ENCODE data around the gene PRR15.
"Not testable (repeated sequence)": the region's sequence is repeated elsewhere in the genome, so short reads cannot be mapped to it uniquely, and the experiment has no call there.

Gene PRR15, protein sequence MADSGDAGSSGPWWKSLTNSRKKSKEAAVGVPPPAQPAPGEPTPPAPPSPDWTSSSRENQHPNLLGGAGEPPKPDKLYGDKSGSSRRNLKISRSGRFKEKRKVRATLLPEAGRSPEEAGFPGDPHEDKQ

GRCh38 chr7:29563590-29564495 is at the start of gene PRR15:
Gene PRR15 (plus strand): TSS chr7:29563835. CDS start chr7:29566330, 2,495 bp downstream.
- DNase-seq = peak; percentile 64 to 69

GRCh38 chr7:29516491-29516890 is 47.1 kb upstream of the PRR15 start:
- DNase-seq = no peak

DNA sequence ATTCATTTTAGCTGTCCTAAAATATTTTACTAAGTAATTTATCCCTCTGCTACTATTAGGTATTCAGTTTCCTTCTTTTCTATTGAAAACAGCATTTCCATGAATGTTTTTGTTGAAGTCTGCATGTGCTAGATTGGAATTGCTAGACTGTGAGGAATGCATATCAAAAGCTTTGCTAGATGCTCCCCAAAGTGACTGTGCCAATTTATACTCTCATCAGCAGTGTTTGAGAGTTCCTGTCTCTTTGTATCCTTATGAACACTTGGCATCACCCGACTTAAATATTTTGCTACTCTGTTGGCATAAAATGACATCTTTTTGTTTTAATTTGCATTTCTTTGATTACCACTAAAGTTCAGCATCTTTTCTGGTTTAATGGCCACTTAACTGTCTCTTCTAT is 45.0 kb upstream of the PRR15 start:
- no peak for DNase-seq

DNA sequence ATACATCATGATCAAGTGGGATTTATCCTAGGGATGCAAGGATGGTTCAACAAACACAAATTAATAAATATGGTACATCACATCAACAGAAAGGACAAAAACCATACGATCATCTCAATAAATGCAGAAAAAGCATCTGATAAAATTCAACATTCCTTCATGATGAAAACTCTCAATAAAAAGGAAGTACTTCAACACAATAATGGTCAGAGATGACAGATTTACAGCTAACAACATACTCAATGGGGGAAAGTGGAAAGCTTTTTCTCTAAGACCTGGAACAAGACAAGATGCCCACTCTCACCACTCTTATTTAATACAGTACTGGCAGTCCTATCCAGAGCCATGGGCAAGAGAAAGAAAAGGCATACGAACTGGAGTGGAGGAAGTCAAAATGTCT is 39.9 kb upstream of the PRR15 start:
- no peak for DNase-seq

DNA sequence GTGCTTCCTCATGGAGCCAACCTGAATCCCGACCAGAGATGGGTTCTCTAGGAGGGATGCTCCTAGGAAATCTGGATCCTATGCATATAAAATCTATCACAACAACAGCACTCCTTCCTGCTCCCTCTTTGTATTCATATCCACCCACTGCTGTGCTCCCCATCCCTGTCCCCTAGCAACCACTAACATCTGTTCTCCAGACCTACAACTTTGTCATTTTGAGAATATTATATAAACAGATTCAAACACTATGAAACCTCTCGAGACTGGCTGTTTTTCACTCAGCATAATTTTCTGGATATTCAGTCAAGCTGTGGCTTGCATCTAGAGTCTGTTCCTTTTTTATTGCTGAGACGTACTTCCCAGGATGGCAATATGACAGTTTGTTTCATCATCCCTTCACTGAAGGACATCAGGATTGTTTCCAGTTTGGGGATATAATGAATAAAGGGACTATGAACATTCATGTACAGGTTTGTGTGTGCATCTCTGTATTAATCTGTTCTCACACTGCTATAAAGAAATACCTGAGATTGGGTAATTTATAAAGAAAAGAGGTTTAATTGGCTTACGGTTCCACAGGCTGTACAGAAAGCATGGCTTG is 36.0 kb upstream of the PRR15 start:
- DNase-seq = no peak

DNA sequence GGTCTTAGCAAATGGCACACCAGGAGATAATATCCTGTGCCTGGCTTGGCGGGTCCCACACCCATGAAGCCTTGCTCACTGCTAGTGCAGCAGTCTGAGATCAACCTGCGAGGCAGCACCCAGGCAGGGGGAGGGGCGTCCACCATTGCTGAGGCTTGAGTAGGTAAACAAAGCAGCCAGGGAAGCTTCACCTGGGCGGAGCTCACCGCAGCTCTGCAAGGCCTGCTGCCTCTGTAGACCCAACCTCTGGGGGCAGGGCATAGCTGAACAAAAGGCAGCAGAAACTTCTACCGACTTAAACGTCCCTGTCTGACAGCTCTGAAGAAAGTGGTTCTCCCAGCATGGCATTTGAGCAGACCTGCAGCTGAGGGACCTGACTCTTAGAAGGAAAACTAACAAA is 35.1 kb upstream of the PRR15 start:
- DNase-seq = not testable (repeated sequence)

DNA sequence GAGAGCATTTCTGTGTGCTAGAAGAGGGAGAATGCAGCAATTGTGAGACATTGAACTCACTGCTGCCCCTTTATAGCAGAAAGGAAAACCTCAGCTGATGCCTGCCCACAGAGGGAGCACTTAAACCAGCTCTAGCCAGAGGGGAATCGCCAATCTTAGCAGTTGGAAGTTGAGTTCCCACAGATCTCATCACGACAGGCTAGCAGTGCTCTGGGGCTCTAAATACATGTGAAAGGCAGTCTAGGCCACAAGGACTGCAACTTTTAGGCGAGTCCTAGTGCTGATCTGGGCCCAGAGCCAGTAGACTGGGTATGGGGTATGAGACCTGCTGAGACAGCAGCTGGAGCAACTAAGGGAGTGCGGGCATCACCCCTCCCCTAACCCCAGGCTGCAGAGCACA is 25.2 kb upstream of the PRR15 start:
- peak; percentile 6 to 56 for DNase-seq

DNA sequence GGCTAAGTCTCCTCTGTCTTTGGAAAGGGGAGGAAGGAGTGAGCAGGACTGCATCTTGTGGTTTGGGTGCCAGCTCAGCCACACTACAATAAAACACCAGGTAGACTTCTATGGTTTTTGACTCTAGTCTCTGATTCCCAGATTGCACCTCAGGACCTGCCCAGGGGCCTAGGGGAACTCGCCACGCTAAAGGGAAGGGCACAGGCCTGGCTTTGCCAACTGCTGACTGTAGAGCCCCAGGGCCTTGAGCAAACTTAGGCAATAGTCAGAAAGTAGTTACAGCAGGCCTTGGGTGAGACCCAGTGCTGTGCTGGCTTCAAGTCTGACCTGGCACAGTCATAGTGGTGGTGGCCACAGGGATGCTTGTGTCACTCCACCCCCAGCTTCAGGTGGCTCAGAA is 24.2 kb upstream of the PRR15 start:
- DNase-seq = no peak

DNA sequence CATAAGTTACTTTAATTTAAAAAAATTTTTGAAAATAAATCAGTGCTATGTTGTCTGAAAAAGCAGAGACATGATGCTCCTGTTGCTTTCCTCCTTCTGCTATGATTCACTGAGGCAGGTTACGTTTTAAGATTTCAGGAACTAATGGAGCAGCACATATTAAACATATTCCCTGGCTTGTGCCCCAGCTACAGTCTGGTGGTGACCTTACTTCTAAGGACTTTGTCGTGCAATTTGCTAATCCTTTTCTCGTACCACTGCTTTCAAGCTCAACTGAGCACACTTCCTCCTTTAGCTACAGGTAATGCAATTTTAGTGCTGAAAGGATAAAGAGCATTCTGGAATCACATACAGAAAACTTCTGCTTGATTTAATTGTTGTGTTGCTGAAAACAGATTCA is 16.2 kb upstream of the PRR15 start:
- DNase-seq = no peak

GRCh38 chr7:29548823-29549222 is 14.8 kb upstream of the PRR15 start:
- no peak for DNase-seq

GRCh38 chr7:29552392-29552791 is 11.2 kb upstream of the PRR15 start:
- DNase-seq = no peak

GRCh38 chr7:29555061-29555460 is 8.6 kb upstream of the PRR15 start:
- DNase-seq = no peak

DNA sequence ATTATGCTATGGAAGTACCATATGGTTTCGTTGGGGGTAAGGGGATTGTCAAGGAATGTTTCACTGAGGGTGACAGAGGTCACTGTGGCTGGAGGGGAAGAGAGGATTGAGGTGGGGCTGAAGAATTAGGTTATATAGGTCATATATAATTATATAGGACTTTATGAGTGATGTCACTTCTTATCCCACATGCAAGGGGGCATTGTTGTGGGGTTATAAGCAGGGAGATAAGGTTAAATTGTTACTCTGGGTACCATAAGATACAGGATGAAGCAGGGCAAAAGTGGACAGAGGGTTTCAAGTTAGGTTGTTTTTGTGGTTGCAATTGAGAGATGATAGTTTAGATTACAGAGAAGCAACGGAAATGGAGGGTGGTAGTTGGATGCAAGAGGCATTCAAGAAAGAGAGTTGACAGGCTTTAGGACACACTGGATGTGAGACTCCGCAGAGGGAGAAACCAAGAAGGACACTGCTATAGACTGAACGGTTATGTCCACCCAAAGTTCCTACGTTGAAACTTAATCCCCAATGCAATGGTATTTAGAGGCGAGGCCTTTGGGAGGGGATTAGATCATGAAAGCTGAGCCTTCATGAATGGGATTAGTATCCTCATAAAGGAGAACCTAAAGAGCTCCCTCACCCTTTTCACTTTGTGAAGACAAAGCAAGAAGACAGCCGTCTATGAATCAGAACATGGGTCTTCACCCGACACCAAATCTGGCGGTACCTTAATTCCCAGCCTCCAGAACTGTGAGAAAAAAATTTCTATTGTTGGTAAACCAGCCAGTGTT is 7.0 kb upstream of the PRR15 start:
- no peak for DNase-seq

DNA sequence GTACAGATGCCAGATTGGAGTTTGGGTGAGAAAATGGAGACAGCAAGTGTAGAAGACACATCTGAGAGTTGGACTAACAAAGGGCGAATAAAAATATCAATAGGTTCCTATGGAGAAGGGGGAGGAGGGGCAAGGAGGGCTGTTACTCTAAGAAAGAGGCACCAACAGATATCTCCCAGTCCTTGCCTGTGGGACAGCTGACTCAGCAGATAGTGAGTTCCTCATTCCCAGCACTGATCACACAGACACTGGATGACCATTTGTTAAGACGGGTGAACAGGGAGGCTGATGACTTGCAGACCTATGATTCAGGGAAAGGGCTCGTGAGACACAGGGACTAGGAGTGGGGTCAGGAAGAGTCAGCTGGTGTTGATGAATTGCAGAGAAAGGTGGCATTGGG is 5.7 kb upstream of the PRR15 start:
- no peak for DNase-seq

DNA sequence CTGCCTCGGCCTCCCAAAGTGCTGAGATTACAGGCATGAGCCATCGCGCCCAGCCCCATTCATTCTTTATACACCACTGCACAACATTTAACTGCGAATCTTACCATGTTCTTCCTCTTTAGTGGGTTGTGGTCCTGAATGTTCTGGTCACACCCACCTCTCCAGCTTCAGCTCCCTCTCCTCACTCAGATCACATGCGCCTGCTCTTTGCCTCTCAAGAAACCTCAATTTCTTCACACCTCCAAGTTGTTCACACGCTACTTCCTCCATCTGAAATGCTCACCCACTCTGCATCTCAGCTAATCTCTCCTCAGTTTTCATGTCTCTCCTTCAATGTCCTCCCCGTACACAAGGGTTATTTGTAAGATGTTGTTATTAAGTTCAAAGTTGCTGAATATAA is 2.4 kb upstream of the PRR15 start:
- DNase-seq = no peak

- DNase-seq = no peak
Observed at GRCh38 chr7:29562307-29562706, 1.3 kb upstream of the PRR15 start.

DNA sequence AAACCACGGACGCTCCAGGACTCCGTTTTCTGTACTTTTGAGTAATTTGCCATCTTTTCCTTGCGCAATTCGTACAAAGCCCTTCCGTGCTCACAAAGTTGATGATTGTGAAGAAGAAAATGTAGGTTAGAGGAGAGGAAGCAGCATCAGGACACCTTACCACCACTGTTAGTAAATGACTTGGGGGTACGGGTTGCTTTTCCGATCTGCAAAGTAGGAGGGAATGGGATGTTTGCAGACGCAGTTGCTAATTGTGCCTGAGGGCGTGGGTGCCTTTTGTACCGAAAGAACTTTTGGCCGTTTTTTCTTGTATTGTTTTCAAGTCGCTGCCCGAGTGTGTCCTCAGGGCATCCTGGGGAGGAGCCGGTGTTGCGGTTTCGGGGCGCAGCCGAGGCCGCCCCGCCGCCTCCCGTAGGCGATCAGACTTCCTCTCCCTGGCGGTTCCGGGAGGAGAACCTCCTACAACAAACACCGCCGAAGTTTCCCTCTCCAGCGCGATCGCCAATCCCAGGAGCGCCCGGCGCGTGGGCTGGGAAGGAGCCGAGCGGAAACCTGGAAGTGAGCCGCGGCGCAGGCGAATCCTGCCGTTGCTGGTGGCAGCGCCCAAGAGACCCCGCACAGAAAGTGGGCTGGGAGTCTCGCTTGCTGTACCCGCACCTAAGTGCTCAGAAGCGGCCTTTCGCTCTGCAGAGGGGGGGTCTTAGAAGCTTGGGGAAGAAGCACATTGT is 1.0 kb downstream of the PRR15 start:
- peak; percentile 38 to 48 for DNase-seq

DNA sequence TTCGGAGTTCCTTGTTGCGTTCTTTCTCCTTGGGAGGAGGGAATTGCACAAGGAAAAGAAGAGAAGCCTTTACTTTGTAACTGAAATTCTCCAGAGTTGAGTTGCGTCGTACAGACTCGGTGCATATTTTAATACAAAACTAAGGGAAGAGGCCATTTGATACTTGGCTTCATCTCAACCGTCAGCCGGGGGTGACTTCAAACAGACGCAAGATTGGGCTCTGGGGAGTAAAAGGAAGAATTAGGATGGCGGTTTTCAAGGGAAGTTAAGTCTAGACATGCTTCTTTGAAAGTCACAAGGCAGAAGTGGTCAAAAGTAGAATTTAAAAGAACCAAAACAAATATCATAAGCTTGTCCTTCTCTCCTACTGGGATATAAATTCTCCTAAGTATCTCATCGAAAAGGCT is 1.6 kb downstream of the PRR15 start:
- DNase-seq = no peak

- DNase-seq = no peak
Observed at GRCh38 chr7:29565634-29565981, 2.0 kb downstream of the PRR15 start.

DNA sequence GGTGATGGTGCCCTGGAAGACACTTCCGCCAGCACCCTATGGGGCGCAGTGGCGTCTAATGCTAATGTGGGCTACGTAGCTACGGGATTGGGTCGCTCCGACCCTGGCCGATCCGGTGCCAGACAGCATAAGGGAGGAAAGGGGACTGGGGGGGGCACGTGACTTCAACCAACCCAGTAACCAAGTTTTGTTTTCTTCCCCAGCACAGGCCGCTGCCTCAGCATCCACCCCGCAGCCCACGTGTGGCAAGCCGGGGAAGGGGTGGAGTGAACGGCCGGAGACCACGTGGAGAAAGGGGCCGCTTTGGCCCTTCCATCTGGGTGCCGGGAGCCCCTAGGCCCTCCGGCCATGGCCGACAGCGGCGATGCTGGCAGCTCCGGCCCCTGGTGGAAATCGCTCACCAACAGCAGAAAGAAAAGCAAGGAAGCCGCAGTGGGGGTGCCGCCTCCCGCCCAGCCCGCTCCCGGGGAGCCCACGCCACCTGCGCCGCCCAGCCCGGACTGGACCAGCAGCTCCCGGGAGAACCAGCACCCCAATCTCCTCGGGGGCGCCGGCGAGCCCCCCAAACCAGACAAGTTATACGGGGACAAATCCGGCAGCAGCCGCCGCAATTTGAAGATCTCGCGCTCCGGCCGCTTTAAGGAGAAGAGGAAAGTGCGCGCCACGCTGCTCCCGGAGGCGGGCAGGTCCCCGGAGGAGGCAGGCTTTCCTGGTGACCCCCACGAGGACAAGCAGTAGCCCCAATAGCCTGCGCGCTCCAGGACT is 2.5 kb downstream of the PRR15 start:
- DNase-seq = peak in 1 of 2 experiments; percentile 43

- DNase-seq = no peak
Observed at GRCh38 chr7:29567174-29567573, 3.5 kb downstream of the PRR15 start.

DNA sequence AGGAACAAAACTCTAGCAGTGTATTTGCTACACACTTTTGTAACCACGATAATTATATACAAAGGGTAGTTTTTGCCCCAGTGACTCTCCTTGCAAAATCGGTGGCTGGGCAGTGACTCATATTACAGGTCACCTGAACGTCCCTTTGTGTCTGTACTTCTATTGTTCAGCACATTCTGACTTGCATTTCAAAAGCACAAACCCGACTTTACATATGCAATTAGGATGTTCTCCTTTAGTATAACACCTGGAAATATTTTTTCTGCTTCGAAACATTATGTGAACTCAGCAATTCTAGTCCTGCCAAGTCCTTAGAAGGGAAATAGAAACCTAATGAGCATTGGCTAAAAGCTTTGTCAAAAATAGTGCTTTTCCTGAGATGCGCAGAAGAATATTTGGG is 6.0 kb downstream of the PRR15 start:
- DNase-seq = peak; percentile 14 to 34

Measured in NCI-H2081 (cell line).